Fibroblast of skin of back (primary cell): Measurements from ENCODE around the gene PANX1.
"Not testable (repeated sequence)": the region's sequence is repeated elsewhere in the genome, so short reads cannot be mapped to it uniquely, and the experiment has no call there.

Experiments used
- DNase-seq: peaks from one replicate; pipeline ENCODE4 v3.0.0-alpha.2; 2013

PANX1 gene

DNA sequence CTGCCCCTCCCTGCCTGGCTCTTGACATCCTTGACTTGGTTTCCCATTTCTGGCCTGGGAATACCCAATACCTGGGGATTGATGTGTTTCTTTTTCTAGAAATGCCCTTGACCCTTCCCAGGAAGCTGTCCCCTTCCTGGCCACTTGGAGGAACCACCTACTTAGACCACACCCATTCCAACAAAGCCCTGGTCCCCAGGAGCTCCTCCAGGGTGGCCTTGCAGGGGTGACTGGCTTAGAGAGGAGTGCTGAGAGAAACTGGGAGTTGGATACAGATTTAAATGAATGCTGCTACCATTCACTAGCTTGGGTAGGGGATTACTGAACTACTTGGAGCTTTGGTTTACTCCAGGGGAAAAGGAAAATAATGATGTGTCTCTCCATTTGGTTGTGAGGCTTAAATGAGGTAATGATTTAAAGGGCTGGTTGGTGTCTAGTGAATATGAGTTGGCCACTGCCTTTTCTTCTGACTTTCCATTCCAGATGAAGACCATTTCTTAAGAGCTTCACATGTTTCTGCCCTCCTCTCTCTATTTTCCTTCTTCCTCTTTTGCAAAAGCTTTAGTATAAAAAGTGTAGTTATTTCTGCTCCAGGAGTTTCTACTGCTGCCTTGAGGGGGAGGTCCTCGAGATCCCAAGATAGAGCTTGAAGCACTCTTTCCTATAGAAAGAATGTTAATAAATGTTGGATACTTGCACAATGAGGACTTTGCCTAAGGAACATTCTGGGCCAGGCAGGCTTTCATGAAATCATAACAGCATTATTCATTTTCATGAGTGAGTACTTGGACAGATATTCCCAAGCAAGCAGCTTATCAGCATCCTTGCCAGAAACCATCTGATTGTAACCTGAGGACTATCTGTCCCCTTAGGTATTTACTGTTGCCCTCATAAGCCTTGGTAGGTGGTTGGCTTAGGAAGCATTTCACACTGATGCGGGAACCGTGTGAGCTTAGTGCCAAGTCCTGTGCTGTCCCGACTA, 22.4 kb downstream of the PANX1 start:
- peak; percentile 59 for DNase-seq

GRCh38 chr11:94151903-94152677, 23.4 kb downstream of the PANX1 start:
- peak; percentile 90 for DNase-seq

DNA sequence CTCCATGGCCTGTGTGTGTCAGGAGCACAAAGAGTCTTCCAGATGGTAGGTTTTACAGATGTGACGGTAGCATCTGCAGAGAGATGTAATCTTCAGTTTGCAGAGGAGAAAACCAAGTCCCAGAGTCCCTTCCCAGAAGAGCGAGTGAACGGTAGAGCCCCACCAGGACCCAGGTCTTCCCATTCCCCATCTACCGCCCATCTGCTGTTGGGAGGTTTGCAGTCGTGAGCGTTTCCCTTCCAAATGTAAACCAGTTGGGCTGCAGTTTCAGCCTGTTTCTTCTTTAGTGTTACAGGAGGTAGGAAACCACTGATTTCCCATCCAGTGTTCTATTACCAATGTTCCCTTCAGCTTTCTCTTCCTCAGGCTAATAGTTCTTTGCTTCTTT, 24.0 kb downstream of the PANX1 start:
- no peak for DNase-seq

GRCh38 chr11:94153320-94153719, 24.7 kb downstream of the PANX1 start:
- no peak for DNase-seq

DNA sequence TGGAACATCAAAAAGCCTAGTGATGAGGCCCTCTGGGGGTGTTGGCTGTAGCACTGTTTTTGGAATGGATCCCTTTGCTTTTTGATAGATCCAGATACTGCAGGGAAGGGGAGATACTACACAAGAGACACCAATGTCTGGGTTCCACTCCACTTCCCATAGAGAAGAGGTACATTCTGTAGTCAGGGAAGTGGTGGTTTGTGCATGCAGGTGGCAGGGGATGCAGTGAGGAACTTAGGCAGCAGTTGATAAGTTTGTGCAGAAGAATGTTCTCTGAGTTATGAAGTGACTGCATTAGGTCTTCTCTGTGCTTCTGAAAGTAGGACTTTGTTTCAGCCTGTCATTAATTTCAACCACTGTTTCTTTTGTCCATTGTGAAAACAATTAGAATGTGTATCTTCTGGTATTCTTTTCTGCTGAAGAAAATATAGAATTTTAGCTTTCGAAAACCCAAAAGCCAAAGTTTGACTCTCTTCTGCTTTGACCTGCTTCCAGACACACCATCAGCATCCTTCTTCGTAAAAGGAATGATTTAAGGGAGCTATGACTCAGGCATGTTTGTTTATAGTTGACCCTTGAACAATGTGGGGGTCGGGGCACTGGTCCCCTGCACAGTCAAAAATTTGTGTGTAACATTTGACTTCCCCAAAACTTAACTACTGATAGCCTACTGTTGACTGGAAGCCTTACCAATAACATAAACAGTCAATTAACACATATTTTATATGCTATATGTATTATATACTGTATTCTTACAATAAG, 25.6 kb downstream of the PANX1 start:
- no peak for DNase-seq

- not testable (repeated sequence) for DNase-seq
Observed at GRCh38 chr11:94157339-94157738, 28.7 kb downstream of the PANX1 start.

- no peak for DNase-seq
Observed at GRCh38 chr11:94168882-94169281, 40.2 kb downstream of the PANX1 start.

DNA sequence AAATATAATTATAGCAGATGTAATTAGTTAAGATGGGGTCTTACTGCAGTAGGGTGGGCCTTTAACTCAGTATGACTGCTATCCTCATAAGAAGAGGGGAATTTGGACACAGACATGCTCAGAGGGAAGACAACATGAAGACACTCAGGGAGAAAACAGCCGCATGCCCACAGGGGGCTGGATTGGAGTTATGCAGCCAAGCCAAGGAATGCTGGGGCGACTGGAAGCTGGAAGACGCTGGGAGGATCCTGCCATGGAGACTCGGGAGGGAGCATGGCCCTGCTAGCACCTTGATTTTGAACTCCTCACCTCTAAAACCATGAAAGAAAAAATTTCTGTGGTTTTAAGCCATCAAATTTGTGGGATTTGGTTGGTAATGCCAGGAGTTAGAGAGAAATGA, 40.9 kb downstream of the PANX1 start:
- DNase-seq, result no peak

GRCh38 chr11:94169930-94170545, 41.4 kb downstream of the PANX1 start:
- DNase-seq, result no peak

DNA sequence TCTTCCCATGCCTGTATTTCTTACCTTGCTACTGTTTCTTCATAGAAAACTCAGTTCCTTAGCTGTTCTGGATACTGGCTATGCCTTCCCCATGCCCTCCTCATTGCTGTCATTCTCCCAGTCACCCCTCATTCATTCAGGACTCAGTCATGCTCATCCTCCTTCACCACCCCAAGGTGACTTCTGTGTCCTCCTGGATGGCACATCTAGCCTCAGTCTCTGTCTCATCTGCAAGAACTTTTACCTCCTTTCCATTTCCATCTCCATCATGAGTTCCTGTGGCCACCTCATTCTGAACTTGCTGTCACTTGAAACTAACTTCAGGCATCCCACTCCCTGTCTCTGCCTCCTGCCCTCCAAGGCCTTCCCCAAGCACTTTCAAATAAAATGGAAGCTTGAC, 42.3 kb downstream of the PANX1 start:
- no peak for DNase-seq

DNA sequence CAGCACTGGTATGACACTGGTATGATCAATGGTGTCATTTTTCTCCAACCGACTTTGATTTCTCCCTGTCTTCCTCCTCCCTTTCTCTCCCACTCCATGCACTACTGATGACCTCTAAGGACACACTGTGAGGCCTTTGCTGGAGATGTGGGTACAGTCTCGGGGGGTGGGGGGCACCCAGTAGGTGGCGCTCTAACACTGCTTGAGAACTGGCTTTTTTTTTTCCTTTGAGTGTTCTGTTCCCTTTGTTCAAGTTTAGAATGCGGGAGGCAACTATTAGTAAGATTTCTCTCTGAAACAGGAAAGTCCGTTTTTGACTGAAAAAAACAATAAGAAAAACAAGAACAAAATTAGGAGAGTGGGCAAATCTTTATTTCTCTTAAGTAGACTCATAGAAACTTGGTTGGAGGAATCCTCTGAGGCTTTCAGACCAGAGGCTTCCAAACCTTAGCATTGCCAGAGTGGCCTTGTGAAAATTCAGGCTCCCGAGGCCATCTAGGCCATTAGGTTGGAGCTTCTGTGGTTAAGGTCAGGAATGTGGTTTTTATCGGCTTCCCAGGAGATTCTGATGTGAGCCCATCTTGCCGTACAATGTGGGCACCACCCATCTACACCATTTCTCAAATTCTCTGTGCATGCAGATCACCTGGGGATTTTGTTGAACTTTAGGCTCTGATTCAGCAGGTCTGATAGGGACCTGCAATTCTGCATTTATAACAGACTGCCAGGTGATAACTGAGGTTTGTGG, 43.2 kb downstream of the PANX1 start:
- DNase-seq, result peak; percentile 46

DNA sequence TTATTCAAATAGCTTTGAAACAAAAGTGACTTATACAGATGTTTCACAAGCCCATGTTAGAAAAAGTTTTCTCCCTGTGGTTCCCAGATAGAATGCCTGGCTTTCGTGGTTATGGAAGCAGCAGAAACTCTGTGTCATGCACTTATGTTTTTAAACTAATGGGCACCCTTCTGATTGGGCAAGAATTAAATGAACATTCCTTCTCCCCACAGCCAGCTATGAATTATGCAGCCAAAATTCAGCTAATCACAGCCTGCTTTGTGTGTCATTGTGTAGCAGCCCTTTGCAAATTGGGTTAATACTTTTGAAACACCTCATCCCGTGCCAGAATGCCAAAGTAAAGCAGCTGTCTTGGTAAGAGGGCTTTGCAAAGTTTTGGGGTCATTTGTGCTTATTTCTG, 46.9 kb downstream of the PANX1 start:
- peak; percentile 85 for DNase-seq

DNA sequence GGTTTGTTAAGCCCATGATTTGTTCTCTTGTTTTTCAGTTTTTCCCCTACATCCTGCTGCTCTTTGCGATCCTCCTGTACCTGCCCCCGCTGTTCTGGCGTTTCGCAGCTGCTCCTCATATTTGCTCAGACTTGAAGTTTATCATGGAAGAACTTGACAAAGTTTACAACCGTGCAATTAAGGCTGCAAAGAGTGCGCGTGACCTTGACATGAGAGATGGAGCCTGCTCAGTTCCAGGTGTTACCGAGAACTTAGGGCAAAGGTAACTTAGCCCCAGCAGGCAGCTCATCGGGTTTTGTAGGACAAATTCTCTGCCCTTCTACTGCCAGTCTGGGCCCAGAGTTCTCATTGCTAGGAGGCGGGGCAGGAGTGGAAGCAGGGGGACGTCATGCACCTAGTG, 49.7 kb downstream of the PANX1 start:
- DNase-seq, result no peak

DNA sequence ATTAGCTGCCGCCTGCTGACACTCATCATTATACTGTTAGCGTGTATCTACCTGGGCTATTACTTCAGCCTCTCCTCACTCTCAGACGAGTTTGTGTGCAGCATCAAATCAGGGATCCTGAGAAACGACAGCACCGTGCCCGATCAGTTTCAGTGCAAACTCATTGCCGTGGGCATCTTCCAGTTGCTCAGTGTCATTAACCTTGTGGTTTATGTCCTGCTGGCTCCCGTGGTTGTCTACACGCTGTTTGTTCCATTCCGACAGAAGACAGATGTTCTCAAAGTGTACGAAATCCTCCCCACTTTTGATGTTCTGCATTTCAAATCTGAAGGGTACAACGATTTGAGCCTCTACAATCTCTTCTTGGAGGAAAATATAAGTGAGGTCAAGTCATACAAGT, 51.1 kb downstream of the PANX1 start:
- DNase-seq, result no peak

DNA sequence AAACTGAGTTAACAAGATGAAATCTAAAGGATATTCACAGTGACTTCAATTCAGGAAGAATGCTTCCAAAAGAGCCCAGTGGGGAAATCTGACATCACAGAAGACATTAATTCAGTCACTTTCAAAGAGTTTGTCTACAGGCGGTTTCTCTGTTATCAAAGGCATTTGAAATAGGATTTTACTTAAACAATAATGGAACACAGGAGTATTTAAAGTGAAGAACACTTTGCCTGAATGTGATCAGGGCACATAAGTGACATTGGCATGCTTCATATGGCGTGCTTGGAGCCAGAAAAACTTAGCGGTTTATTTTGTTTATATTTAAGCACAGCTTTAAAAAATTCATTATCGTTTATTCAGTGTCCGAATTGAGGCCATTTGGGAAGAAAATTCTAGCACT, 52.9 kb downstream of the PANX1 start:
- DNase-seq, result no peak

- no peak for DNase-seq
Observed at GRCh38 chr11:94181943-94182342, 53.3 kb downstream of the PANX1 start.

DNA sequence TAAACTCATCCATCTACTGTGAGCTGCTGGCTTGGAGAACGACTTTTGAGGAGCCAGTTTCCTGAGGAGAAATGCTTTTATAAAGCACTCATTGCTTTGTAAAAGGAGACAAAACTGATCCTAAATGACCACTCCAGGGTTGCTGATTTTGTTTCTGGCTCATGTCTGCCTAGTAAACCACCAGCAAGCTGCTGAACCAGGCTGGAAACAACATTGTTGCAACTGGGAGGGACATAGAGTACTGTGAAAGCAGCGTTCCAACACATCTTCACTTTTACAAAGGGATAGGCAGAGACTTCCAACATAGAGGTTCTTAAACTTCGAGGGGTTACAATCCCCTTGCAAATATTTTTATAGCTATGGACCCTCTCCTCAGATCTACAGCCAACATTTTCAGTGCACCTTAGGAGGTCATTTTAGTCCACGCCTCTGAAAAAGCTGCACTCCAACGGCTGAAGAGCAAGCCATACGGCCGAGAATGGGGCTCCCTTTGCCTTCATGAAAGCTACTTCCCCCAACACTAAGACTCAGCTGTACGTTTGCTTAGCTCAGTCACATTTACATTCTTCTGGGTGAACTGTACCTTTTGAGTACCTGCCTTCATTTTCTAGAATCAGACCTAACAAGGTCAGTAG, 54.7 kb downstream of the PANX1 start:
- DNase-seq, result no peak

- peak; percentile 42 for DNase-seq
Observed at GRCh38 chr11:94183886-94184264, 55.2 kb downstream of the PANX1 start.

- no peak for DNase-seq
Observed at GRCh38 chr11:94184362-94184761, 55.7 kb downstream of the PANX1 start.

DNA sequence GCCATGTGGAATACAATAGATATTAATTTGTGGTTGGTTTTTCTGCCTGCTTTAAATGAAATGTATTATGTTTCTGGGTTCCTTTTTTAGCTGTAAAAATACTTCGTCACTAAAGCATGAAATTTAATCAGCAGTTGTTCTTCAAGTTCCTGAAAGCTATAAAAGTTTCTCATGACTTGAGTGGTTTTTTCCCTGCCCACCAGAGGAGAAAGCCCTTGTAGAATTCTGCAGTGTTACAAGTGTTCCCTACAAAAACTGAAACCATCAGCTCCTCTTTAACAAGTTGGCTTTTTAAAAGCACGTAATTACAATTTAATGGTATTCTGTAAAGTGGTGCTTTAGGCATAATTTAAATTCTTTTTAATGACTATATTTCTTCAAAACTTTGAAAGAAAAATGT, 56.2 kb downstream of the PANX1 start:
- no peak for DNase-seq

DNA sequence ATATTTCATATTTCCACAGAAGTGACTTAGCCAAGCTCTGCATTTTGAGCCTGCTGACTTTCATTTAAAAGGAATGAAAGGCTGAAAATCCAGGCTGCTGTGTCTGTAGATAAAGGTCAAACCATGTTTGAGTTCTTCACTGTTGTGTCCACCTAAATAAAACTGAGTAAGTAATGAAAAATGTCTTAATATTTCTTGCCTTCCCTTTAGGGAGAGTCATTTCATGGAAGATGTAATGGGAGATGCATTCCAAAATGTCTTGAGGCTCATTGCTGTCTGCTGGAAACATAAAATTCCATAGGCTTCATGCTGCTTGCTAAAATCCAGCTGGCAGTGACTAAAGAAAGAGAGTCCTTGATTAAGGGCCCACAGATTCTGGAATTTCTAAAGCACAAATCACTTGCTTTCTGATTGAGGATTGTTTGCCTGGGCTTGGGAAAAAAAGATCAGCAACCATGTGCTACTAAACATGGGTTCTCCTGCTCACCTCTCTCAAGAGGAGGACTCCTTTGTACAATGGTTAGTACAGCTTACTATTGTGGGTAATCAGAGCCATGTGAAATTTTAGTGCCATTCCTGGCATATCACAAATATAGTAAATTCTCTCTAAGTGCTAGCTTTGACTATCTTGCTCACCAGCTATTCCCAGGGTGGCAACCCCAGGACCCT, 56.9 kb downstream of the PANX1 start:
- DNase-seq, result peak; percentile 89
